GM18517 (cell line): ENCODE data around the gene RAB6B.

Source experiments
- ATAC-seq: cut with Tn5 transposase; IDR thresholded peaks from one replicate; pipeline ENCODE4 v1.9.1; 2021; ENCODE audit warnings: mild to moderate bottlenecking, moderate library complexity; ENCODE audit not compliant: unreplicated experiment

RAB6B gene

DNA sequence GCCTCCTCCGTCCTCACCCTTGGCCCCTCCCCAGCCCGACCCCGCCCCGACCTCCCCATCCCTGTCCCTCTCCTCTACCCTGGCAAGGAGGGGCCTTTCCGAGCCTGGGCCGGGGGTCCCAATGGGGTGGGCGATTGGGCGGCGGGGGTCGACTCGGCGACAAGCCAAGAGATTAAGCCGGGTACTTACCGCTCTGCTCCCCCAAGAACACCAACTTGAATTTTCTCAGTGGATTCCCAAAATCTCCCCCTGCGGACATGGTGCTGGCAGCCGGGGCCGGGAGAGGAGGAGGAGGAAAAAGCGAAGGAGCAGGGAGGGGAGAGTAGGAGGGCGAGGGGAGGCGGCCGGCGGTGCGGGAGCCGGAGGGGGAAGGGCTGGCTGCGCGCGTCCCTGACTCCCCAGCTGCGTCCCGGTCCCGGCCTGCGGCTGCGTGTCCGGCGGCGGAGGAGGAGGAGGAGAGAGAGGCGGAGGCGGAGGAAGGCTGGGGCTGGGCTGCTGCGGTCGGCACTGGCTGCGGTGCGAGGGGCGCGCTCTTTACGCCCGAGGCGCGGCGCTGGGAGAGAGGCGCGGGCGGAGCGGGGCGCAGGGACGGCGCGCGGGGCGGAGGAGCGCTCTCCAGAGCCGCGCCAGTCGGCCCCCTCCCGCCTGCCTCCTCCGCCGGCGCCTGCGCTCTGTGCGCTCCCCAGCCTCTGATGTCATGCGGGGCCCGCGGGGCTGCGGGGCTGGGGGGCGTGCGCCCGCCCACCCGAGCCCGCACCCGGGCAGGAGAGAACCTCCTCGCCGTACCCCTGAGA is at the start of gene RAB6B:
TSS of gene RAB6B (minus strand) at position 675 of the 794 bp plus-strand sequence. CDS start at position 259, 416 bp downstream.
- ATAC-seq = no peak

DNA sequence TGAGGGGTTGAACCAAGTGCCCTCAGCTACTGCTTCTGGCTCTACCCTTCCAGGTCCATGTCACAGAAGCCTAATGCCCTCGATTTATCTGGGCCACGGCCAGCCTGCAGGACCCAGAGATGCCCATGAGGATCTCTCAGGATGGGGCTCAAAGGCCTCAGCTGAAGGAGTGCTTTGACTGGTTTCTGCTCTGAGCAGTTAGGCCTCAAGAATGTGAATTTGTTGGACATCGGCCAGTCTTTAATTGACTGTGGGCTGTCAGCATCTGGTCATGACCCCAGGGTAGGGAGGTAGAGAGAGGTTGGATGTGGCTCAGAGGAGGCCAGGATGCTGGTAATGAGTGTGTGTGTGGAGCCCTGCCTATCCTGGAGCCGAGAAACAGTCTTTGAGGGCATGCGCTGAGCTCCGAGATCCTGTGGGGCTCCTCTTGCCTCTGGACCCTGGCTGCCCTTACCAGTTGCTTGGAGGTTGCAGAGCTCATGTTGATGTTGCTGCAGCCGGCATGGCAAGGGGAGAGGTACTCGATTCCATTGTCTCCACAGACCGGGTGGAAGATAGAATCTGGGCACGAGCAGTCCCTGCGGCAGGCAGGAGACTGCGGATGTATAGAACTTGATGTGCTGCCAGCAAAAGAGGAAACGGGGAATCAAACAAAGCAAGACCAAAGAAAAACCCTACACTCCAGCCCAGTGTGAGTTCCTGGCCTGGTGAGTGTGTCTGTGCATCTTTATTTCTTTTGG is 49.1 kb upstream of the RAB6B start:
- no peak for ATAC-seq

- no peak for ATAC-seq
These were observed 48.5 kb upstream of the RAB6B start for GRCh38 chr3:133944181-133944580.

- no peak for ATAC-seq
These were observed 48.0 kb upstream of the RAB6B start for GRCh38 chr3:133943639-133944141.

DNA sequence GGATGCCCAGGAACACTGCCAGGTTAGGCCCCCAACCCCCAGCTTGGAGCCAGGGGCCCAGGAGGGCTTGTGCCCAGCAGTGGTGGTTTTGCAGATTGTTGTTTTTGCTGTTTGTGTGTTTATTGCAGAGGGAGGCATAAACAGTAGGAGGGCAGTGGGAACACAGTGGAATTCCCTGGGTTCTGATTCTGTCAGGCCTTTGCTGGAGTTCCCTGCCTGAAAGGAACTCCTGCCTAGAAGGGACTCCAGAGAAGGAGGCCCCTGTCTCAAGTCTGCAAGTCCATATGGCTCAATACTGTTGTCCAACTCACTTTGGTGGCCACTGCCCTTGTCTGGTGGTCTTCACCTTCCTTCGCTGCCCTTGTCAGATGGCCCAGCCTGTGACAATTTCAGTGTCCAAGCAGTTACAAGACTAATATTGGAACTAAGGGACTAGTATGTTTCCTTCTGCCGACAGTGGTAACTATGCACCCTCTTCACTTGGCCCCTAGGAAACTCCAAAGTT is 47.4 kb upstream of the RAB6B start:
- no peak for ATAC-seq

GRCh38 chr3:133941415-133941821 is 45.7 kb upstream of the RAB6B start:
- no peak for ATAC-seq

DNA sequence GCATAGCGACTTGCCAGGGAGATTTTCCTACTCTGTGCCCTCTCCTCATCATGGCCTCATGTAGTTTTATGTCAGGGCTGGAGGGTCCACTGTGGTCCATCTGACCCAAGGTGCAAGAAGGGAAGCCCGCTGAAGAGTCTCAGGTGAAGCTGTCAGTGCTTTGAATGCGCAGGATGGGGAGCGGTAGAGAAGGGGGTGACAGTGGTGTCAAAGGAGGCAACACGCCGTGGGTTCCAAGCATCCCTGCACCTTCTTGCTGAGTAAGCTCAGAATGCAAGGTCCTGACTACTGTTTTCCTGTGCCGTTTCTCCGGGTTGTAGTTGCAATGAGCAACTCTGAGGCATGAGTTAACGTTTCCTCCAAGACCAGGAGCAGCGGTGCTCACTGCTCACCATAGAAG is 44.9 kb upstream of the RAB6B start:
- ATAC-seq = no peak

DNA sequence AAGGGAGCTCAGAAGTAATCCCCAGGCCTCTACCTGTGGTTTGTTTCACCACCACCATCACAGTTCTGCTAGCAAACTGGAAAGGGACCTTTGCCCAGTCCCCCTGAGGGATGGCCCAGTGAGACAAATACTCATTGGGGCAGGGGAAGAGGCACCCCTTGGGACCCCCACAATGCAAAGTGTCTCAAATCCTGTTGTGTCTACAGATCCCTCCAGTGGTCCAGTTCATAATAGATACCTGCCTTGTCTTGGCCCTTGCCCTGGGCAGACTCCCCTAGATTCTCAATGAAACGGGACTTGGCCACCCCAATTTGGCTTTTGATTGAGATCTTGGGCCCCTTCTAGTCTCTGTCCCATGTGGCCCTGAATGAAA is 43.8 kb upstream of the RAB6B start:
- ATAC-seq = no peak

DNA sequence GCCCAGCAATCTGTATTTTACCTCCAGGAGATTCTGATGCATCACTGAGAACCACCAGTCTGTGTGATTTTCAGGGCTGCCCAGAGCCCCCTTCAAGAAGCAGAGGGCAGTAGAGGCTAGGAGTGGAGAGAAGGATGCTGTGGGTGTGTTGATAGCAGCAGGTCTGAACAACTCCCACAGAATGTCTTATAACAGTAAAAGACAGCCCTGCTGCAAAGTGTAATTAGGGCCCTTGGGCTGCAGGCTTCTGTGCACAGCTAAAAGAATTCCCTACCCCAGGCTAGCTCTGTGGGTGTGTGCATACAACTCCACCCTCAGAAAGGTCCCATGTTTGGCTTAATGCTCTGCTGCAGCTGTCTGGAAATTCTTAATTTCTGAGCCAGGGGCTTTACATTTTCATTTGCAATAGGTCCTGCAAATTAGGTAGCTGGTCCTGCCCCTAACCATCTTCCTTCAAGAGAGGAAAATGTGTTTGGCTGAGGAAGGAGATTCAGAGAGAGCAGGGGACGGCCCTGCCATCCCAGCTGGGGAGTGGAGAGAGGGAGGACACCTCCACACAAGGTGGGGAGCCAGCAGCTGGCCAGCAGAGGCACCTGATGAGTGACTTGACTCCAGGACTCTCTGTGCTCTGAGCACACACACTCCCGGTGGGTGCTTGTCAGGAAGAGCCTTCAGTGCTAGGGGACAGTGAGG is 43.2 kb upstream of the RAB6B start:
- ATAC-seq = no peak

DNA sequence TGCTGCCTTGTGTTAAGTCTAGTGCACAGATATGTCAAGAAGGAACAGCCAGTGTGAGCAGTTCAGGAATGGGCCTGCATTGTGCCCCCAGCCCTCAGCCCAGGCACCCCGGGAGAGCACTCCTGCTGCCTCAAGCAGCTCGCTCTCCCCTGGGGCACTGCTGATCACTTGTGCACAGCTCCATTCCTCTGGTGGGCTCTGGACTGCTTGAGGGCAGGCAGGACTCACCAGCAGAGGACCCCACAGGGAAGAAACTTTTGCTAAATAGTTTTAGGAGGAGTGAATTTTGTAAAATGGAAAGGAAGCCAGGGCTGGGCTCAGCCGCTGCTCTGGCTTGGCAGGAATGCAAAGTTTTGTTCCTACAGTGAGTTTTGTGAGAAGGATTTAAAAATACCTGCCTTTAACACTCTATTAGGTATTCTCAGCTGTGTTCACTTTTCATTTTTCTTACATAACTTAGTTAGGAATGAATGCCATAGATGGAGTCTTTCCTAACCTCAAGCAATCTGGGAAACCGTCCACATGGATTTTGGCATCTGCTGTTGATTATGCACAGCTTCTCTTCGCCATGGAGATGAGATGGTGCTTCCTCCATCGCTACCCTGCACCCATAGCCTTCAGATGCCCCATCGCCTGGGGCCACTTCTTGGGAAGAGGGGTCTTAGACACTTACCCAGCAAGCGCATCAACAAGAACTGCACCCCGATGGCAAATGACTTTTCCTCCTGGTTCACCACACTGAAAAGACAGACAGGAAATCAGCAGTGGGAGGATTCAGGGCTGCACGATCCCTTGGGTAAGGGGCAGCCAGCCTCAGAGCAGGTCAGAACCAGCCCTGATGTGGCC is 42.3 kb upstream of the RAB6B start:
- no peak for ATAC-seq

- no peak for ATAC-seq
These were observed 41.5 kb upstream of the RAB6B start for GRCh38 chr3:133937061-133937686.

DNA sequence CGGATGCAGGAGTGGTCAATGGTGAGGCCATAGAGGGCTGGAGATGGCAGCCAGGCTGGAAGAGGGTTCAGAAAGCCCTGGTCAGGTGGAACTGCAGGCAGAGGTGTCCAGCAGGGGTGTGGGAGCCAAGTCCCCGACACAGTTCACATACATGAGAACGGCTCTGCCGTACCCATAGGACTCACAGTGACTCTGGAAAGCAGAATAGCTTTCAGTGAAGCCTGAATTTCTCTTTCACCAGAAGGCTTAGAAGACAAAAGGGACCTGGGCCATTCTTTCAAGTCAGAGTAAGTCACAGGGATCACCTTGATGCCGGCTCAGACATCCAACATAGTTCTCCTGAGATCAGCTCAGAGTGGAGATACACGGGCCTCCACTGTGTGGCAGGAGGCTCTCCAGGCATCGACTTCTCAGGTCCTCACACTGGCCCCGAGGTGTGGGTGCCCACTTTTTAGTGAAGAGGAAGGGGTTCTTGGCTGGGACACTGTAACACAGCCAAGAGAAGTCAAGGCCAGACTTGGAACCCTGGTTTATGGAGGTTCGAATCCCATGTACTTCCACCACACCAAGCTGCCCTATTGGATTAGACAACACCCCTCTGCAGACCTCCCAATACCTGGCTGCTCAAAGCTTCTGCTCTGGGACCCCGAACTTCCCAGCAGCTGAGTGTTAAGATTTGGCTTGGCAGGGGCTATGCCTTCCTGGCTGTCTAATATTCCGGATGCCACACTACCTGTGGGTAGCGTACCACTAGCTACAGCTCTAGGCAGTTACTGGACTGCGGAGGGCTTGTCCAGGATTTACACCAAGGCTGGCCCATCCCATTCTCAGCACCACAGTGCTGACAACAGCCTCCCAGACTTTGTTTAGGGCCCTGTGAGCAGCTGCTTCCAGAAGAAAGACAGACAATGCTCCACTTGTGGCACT is 40.4 kb upstream of the RAB6B start:
- no peak for ATAC-seq

DNA sequence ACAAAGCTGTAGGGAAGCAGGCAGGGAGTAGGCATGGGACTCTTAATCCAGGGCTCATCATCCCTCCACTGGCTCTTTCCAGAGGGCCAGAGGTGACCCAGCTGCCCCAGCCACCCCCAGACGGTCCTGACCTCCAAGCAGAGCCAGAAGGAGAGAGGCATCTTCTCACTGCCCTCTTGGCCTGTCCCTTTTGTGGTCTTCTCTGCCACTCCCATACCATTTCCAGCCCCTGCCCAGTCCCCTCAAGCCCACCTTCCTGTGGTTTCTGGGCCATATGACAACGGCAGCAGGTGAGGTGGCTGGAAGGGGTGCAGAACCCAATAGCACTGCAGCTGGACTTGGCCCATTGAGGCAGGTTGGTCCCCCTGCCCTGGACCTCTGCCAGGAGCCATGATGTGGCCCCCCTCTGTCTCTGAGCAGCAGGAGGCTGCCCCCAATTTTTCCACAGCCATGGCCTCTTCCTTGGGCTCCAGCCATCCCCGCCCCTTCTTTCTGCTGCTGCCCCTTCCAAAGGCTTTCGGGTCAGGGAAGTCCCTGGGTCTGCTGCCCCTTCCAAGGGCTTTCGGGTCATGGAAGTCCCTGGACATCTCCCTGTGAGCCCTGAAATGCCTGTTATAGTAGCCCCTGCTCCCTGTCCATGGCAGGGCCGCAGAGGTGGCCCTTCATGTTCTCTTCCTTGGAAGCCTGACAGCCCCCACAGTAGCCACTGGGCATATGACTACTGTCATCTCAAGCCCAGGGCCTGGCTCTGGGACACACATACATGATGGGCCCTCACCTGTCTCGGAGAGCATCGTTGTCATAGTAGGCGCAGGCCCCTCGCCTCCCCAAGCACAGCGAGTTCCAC is 39.5 kb upstream of the RAB6B start:
- ATAC-seq = no peak

- ATAC-seq = no peak
These were observed 38.6 kb upstream of the RAB6B start for GRCh38 chr3:133934073-133934970.

DNA sequence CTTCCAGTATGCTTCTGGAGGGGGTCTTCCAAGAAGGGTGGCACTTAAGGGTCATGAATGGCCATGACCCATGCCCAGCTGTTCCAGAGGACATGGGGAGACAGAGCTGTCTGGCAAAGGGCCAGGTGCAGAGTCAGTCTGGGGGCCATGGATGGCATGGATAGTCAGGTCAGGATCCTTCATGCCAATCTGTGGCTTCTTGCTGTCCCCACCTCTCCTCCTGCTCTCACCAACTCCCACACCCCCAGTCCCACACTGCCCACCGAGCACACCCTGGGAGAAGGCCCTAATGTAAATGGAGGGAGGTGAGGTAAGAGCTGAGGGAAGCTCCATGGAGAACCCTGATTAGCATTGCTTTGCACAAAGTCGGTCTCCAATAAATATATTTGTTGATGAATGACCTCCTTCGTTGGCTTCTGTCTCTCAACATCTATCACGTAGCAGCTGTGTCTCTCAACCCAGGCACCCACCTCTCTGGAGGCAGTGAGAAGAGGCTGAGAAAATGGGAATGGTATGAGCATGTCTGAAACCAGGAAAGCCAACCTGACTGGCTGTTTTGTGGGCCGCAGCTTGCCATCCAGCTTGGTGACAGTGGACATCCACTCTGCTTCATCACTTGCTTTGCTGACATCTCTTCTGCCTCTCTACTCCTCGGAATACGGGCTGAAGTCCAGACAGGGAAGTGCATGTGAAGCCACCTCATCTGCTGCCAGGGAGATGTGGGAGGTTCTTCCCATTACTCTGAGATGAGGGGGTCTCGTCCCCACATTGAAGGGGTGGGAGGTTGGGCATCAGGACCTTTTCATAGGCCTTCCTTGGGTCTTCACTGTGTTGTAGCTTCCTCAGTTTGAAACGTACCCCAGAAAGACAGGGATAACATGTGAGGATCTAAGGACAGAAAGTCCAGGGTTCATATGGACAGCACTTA is 37.7 kb upstream of the RAB6B start:
- ATAC-seq = no peak

DNA sequence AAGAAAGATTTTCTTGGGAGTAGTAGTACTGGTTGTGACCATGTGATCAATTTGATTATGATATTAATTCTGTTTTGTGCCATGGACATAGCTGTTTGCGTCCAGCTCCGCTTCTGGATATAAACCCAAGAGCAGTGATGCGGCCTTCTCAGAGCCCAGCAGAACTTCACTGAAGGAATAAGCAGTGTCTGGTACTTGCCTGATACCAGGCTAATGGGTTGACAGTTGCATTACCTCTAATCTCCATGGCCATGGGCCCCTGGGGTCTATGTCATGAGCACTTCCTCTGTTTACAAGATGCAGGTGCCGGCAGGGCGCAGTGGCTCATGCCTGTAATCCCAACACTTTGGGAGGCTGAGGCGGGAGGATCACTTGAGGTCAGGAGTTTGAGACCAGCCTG is 36.3 kb upstream of the RAB6B start:
- ATAC-seq = no peak
